GM12891 (cell line): ENCODE data around the gene LRMDA.

Experiments
- PAX5 ChIP-seq: IDR thresholded peaks from 2 replicates; pipeline ENCODE4 v1.6.1; 2011; ENCODE audit warnings: low read length, moderate library complexity, mild to moderate bottlenecking; ENCODE audit not compliant: insufficient read depth, severe bottlenecking
- POLR2A ChIP-seq: IDR thresholded peaks from 2 replicates; pipeline ENCODE4 v1.6.1; 2011; ENCODE audit warnings: low read depth, low read length, control low read depth
- POLR2AphosphoS5 ChIP-seq: IDR thresholded peaks from 2 replicates; pipeline ENCODE4 v1.6.1; 2011; ENCODE audit warnings: low read depth, low read length, control low read depth
- SPI1 ChIP-seq: IDR thresholded peaks from 2 replicates; pipeline ENCODE4 v1.6.1; 2011; ENCODE audit warnings: low read depth, low read length, control low read depth
- TAF1 ChIP-seq: IDR thresholded peaks from 2 replicates; pipeline ENCODE4 v1.6.1; 2011; ENCODE audit warnings: low read depth, low read length, control low read depth

GRCh38 chr10:75743291-75743778 lies 311.9 kb downstream of the LRMDA start:
- TF ChIP-seq PAX5 (no peak), POLR2AphosphoS5 (no peak), POLR2A (no peak), TAF1 (no peak), SPI1 (no peak)
